HepG2 (cell line): Measurements from ENCODE around the gene SPATA25. TPM values are rescaled to one million over a fixed set of nuclear protein-coding genes. Genes with fewer than 3 reads are reported as not detected.

Experiments used
- ATAD3A ChIP-seq: sonication (generic); formaldehyde crosslinking; IDR thresholded peaks from 2 replicates; pipeline ENCODE4 v1.4.0; 2020; ENCODE audit warnings: missing genetic modification reagents
- ATRX ChIP-seq: sonication (generic); formaldehyde crosslinking; IDR thresholded peaks from 2 replicates; pipeline ENCODE4 v1.4.0; 2020; ENCODE audit warnings: missing genetic modification reagents, borderline replicate concordance
- CCDC6 ChIP-seq: sonication (generic); formaldehyde crosslinking; IDR thresholded peaks from 2 replicates; pipeline ENCODE4 v1.8.1; 2022; ENCODE audit warnings: mild to moderate bottlenecking, missing genetic modification reagents, moderate library complexity
- JUNB ChIP-seq: sonication (generic); formaldehyde crosslinking; IDR thresholded peaks from 2 replicates; pipeline ENCODE4 v1.8.0; 2022; ENCODE audit warnings: missing genetic modification reagents, mild to moderate bottlenecking, borderline replicate concordance
- MIER2 ChIP-seq: IDR thresholded peaks from 2 replicates; pipeline ENCODE4 v1.6.1; 2016; ENCODE audit warnings: missing biosample characterization, missing genetic modification reagents
- NCOA1 ChIP-seq: sonication (generic); formaldehyde crosslinking; IDR thresholded peaks from 2 replicates; pipeline ENCODE4 v1.9.0; 2021; ENCODE audit warnings: missing genetic modification reagents
- NFKB2 ChIP-seq: sonication (generic); formaldehyde crosslinking; IDR thresholded peaks from 2 replicates; pipeline ENCODE4 v1.4.0; 2020; ENCODE audit warnings: missing genetic modification reagents, borderline replicate concordance
- PHB2 ChIP-seq: fragments of 450-650 bp; IDR thresholded peaks from 2 replicates; pipeline ENCODE4 v1.6.1; 2018; ENCODE audit not compliant: partially characterized antibody
- SETDB1 ChIP-seq: sonication (generic); formaldehyde crosslinking; IDR thresholded peaks from 2 replicates; pipeline ENCODE4 v1.5.1; 2020; ENCODE audit warnings: missing genetic modification reagents, mild to moderate bottlenecking, borderline replicate concordance
- SOX13 ChIP-seq, 3 experiments: fragments of 450-650 bp in 1 of 3; sonication (generic) in 1 of 3; formaldehyde crosslinking in 1 of 3; IDR thresholded peaks in 2 of 3; conservative IDR thresholded peaks in 1 of 3; 2 replicates each; pipeline versions ENCODE4 v1.5.0 to v1.6.1; 2016 to 2020; ENCODE audit warnings: antibody characterized with exemption in 1 of 3, mild to moderate bottlenecking in 1 of 3, missing compliant biosample characterization in 1 of 3, missing genetic modification reagents in 1 of 3, moderate library complexity in 1 of 3
- SOX5 ChIP-seq: IDR thresholded peaks from 2 replicates; pipeline ENCODE4 v1.6.1; 2016; ENCODE audit warnings: borderline replicate concordance
- TP53 ChIP-seq: sonication (generic); formaldehyde crosslinking; conservative IDR thresholded peaks from 2 replicates; pipeline ENCODE4 v1.4.0; 2020; ENCODE audit warnings: missing genetic modification reagents
- ZBTB38 ChIP-seq: sonication (generic); formaldehyde crosslinking; IDR thresholded peaks from 2 replicates; pipeline ENCODE4 v1.5.1; 2020; ENCODE audit warnings: mild to moderate bottlenecking, missing genetic modification reagents
- ZNF160 ChIP-seq: sonication (generic); formaldehyde crosslinking; IDR thresholded peaks from 2 replicates; pipeline ENCODE4 v1.8.0; 2022; ENCODE audit warnings: mild to moderate bottlenecking, inconsistent platforms, missing genetic modification reagents
- ZNF282 ChIP-seq: fragments of 450-650 bp; IDR thresholded peaks from 2 replicates; pipeline ENCODE4 v1.6.1; 2018; ENCODE audit not compliant: partially characterized antibody
- ZNF33A ChIP-seq: sonication (generic); formaldehyde crosslinking; IDR thresholded peaks from 2 replicates; pipeline ENCODE4 v1.5.1; 2020; ENCODE audit warnings: missing genetic modification reagents, mild to moderate bottlenecking, moderate library complexity, borderline replicate concordance
- ZNF33B ChIP-seq: sonication (generic); formaldehyde crosslinking; IDR thresholded peaks from 2 replicates; pipeline ENCODE4 v1.5.1; 2020; ENCODE audit warnings: mild to moderate bottlenecking, missing genetic modification reagents
- ZNF547 ChIP-seq: sonication (generic); formaldehyde crosslinking; IDR thresholded peaks from 2 replicates; pipeline ENCODE4 v1.5.1; 2020; ENCODE audit warnings: mild to moderate bottlenecking, missing genetic modification reagents
- ZNF605 ChIP-seq: sonication (generic); formaldehyde crosslinking; IDR thresholded peaks from 2 replicates; pipeline ENCODE4 v1.8.0; 2022; ENCODE audit warnings: mild to moderate bottlenecking, missing genetic modification reagents
- ZNF772 ChIP-seq: sonication (generic); formaldehyde crosslinking; IDR thresholded peaks from 2 replicates; pipeline ENCODE4 v1.5.0; 2020; ENCODE audit warnings: mild to moderate bottlenecking, missing genetic modification reagents
- polyA plus RNA-seq, 8 experiments: library from polyadenylated mRNA; depleted of rRNA in 3 of 8; stranded (reverse) in 7 of 8; unstranded in 1 of 8; fragments of >200 nt; fragmentation: Illumina TruSeq in 4 of 8; extraction: Trizol in 4 of 8; gene quantifications; 2 replicates each; pipeline versions ENCODE4 v1.2.1 to v1.2.3, GENCODE V29; 2011 to 2016; ENCODE audit warnings: low read depth in 4 of 8, missing spikeins in 1 of 8, mixed read lengths in 1 of 8; ENCODE audit not compliant: insufficient read depth in 1 of 8
- total RNA-seq, 5 experiments: library from RNA; depleted of rRNA; stranded (reverse); fragments of >200 nt; fragmentation: Illumina TruSeq; extraction: Trizol; gene quantifications; 2 replicates each; pipeline ENCODE4 v1.2.3, GENCODE V29; 2016; ENCODE audit warnings: low read depth in 1 of 5
- TF ChIP-seq, protein P1 (sequence below), 2 experiments: sonication (generic) in 1 of 2; formaldehyde crosslinking in 1 of 2; IDR thresholded peaks; 2 replicates each; pipeline versions ENCODE4 v1.5.1 to v1.6.1; 2011 to 2020; ENCODE audit warnings: borderline replicate concordance in 1 of 2, low read depth in 1 of 2, low read length in 1 of 2, mild to moderate bottlenecking in 1 of 2, missing genetic modification reagents in 1 of 2, moderate library complexity in 1 of 2
- TF ChIP-seq, protein P2 (sequence below): sonication (generic); formaldehyde crosslinking; IDR thresholded peaks from 2 replicates; pipeline ENCODE4 v1.9.0; 2021; ENCODE audit warnings: missing genetic modification reagents, mild to moderate bottlenecking, borderline replicate concordance
- TF ChIP-seq, protein P3 (sequence below): sonication (generic); formaldehyde crosslinking; IDR thresholded peaks from 2 replicates; pipeline ENCODE4 v1.5.0; 2020; ENCODE audit warnings: missing genetic modification reagents
- TF ChIP-seq, protein P4 (sequence below): sonication (generic); formaldehyde crosslinking; IDR thresholded peaks from 2 replicates; pipeline ENCODE4 v1.8.1; 2023; ENCODE audit warnings: missing genetic modification reagents, mild to moderate bottlenecking, borderline replicate concordance

SPATA25 gene
- total and polyA plus RNA-seq, 2 of the 13 experiments (the other 11 are each of a cell fraction or from before 2014, with no cell fraction given), result 4.8 to 7.6 TPM

DNA sequence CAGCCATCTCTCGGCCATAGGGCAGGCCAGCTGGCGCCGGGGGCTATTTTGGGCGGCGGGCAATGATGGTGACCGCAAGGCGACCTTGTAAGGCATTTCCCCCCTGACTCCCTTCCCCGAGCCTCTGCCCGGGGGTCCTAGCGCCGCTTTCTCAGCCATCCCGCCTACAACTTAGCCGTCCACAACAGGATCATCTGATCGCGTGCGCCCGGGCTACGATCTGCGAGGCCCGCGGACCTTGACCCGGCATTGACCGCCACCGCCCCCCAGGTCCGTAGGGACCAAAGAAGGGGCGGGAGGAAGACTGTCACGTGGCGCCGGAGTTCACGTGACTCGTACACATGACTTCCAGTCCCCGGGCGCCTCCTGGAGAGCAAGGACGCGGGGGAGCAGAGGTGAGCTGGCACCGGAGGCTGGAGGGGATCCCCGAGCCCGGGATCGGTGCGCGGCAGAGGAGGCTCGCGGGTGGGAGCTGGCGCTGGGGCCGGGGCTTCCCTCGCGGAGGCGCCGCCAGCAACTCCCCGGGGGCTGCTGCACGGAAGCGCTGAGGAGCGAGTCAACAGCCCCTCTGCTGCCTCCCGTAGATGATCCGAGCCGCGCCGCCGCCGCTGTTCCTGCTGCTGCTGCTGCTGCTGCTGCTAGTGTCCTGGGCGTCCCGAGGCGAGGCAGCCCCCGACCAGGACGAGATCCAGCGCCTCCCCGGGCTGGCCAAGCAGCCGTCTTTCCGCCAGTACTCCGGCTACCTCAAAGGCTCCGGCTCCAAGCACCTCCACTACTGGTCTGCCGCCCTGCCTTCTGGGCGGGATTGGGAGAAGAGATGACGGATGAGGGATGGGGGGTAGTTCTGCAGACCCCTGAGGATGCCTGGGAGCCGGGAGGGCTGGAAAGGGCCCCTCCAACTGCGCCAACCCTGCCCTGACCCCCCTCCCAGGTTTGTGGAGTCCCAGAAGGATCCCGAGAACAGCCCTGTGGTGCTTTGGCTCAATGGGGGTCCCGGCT lies 3.9 kb upstream of the SPATA25 start, which contains the start of the genes CTSA and NEURL2 (continued):
- TF ChIP-seq, protein P1, sequence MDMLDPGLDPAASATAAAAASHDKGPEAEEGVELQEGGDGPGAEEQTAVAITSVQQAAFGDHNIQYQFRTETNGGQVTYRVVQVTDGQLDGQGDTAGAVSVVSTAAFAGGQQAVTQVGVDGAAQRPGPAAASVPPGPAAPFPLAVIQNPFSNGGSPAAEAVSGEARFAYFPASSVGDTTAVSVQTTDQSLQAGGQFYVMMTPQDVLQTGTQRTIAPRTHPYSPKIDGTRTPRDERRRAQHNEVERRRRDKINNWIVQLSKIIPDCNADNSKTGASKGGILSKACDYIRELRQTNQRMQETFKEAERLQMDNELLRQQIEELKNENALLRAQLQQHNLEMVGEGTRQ (IDR thresholded peaks at IDR 0.05; ENCODE audit: low read depth, low read length), result peak; percentile 100
- TF ChIP-seq, protein P1 (CRISPR knock-in tag; IDR thresholded peaks at IDR 0.05; ENCODE audit: borderline replicate concordance), result peak; percentile 100
- peak; percentile 94; the same call in 1 of the 2 replicates for TF ChIP-seq NCOA1 (CRISPR knock-in tag)
- TF ChIP-seq SOX5 (CRISPR knock-in tag), result peak; percentile 92
- peak; percentile 91; the same call in 1 of the 2 replicates for TF ChIP-seq TP53 (CRISPR knock-in tag)
- peak; percentile 68; the same call in 1 of the 2 replicates for TF ChIP-seq SOX13 (IDR thresholded peaks at IDR 0.05)
- TF ChIP-seq SOX13 (CRISPR knock-in tag; conservative IDR thresholded peaks at IDR 0.05 in 1 of 2, IDR thresholded peaks at IDR 0.05 in 1 of 2), result peak in 1 of 2 experiments; percentile 94; a peak in 2 of 4 replicates
- TF ChIP-seq, protein P2, sequence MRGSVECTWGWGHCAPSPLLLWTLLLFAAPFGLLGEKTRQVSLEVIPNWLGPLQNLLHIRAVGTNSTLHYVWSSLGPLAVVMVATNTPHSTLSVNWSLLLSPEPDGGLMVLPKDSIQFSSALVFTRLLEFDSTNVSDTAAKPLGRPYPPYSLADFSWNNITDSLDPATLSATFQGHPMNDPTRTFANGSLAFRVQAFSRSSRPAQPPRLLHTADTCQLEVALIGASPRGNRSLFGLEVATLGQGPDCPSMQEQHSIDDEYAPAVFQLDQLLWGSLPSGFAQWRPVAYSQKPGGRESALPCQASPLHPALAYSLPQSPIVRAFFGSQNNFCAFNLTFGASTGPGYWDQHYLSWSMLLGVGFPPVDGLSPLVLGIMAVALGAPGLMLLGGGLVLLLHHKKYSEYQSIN (CRISPR knock-in tag), result peak; percentile 85; the same call in 1 of the 2 replicates
- TF ChIP-seq ZBTB38 (CRISPR knock-in tag), result peak; percentile 99
- TF ChIP-seq, protein P3, sequence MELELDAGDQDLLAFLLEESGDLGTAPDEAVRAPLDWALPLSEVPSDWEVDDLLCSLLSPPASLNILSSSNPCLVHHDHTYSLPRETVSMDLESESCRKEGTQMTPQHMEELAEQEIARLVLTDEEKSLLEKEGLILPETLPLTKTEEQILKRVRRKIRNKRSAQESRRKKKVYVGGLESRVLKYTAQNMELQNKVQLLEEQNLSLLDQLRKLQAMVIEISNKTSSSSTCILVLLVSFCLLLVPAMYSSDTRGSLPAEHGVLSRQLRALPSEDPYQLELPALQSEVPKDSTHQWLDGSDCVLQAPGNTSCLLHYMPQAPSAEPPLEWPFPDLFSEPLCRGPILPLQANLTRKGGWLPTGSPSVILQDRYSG (CRISPR knock-in tag), result 0 out of 2 replicates have a peak, but pooled peaks have one; percentile 82
- no peak; the same call in 1 of the 2 replicates for TF ChIP-seq ATAD3A
- TF ChIP-seq MIER2 (CRISPR knock-in tag), result peak; percentile 84
- peak; percentile 71; the same call in 1 of the 2 replicates for TF ChIP-seq SETDB1 (CRISPR knock-in tag)
- peak; percentile 95; the same call in 1 of the 2 replicates for TF ChIP-seq ZNF33B (CRISPR knock-in tag)
- peak; percentile 88; the same call in 1 of the 2 replicates for TF ChIP-seq JUNB (CRISPR knock-in tag)
- peak; percentile 99; the same call in 1 of the 2 replicates for TF ChIP-seq NFKB2 (CRISPR knock-in tag)
- peak; percentile 100 for TF ChIP-seq ZNF605
- TF ChIP-seq ZNF547 (CRISPR knock-in tag), result peak; percentile 99
- no peak for TF ChIP-seq ATRX
- TF ChIP-seq ZNF282, result no peak
- TF ChIP-seq ZNF33A (CRISPR knock-in tag), result no peak
- no peak for TF ChIP-seq PHB2
- TF ChIP-seq ZNF160 (CRISPR knock-in tag), result peak; percentile 97
- TF ChIP-seq, protein P4, sequence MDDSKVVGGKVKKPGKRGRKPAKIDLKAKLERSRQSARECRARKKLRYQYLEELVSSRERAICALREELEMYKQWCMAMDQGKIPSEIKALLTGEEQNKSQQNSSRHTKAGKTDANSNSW (CRISPR knock-in tag), result peak; percentile 99
- peak; percentile 100 for TF ChIP-seq ZNF772 (CRISPR knock-in tag)
- peak; percentile 99 for TF ChIP-seq CCDC6
